ENCODE data around the gene ODAM.

DNA sequence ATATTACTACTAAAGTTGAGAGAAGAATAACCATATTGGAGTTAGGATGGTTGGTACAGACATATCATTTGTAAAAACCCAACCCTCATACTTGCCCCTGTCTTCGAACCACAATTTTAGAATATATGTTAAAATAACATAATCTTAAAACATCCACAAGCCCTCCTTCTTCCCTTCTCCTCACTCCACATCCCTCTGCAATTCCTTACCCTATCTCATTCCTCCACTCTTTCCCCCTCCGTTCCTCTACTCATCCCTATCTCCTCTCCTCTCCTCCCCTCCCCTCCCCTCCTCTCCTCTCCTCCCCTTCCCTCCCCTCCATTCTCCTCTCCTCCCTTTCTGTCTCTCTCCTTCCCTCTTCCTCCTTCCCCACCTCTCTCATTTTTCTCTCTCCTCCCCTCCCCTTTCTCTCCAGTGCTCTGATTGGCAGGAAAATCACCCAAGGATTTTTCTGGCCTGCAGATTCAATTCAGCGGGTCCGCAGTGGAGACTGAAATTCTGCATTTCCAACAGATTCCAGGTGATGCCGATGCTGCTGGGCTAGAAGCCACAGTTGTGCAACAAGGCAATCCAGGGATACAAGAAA lies 17.4 kb upstream of the ODAM start:
- TF ChIP-seq ZNF274 (IDR thresholded peaks at IDR 0.05; ENCODE audit: borderline replicate concordance, extremely low read depth, low read length) (no peak), TEAD4 (IDR thresholded peaks at IDR 0.05; ENCODE audit: low read depth, low read length) (no peak), POLR2AphosphoS5 (IDR thresholded peaks at IDR 0.05; ENCODE audit: low read depth, low read length) (no peak), CTCF (IDR thresholded peaks at IDR 0.05; ENCODE audit: control extremely low read depth in 1 of 3, insufficient read depth in 1 of 3, low read depth in 1 of 3, low read length in 3 of 3) (no peak), POLR2A (IDR thresholded peaks at IDR 0.05; ENCODE audit: control extremely low read depth in 1 of 2, low read depth in 2 of 2, low read length in 2 of 2) (no peak), RFX5 (IDR thresholded peaks at IDR 0.05; ENCODE audit: borderline replicate concordance, low read depth, low read length) (no peak), RAD21 (IDR thresholded peaks at IDR 0.05 in 1 of 2, conservative IDR thresholded peaks at IDR 0.05 in 1 of 2; ENCODE audit: low read depth in 2 of 2, low read length in 2 of 2) (no peak), KDM1A (IDR thresholded peaks at IDR 0.05; ENCODE audit: borderline replicate concordance, low read length) (no peak), PHF8 (conservative IDR thresholded peaks at IDR 0.05; ENCODE audit: low read depth, low read length) (no peak), EZH2 (IDR thresholded peaks at IDR 0.05; ENCODE audit: low read depth, low read length, severe bottlenecking) (no peak)
